ENCODE measurements around the gene FMNL2. TPM values are rescaled to one million over a fixed set of nuclear protein-coding genes. Genes with fewer than 3 reads are reported as not detected.

Gene FMNL2
- total and polyA plus RNA-seq, 2 of the 4 experiments (the other 2 are of a cell fraction), result 10.9 to 11.4 TPM

DNA sequence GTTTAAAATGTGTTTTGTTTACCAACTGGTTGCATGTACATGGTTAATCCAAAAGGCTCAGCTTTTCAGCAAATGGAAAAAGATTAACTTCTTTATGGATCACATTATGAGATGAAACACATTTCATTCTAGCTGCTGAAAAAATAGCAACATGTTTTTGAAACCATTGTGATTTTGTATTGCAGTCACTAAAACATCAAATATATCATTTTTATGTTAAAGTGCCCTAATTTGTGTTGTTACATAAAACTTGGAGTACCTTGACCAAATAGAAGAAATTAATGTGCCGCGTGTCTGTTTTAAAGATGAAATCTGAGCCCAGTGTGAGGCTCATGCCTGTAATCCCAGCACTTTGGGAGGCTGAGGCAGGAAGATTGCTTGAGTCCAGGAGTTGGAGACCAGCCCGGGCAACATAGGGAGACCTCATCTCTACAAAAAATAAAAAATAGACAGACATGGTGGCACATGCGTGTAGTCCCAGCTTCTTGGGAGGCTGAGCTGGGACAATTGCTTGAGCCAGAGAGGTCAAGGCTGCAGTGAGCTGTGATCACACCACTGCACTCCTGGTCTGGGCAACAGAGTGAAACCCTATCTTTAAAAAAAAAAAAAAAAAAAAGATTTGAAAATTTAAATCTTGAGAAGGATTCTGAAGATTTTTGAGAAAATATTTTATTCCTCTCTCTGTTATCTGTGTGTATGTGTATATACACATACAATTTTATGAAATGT lies 96.6 kb downstream of the FMNL2 start:
- ChIA-PET CTCF (interaction anchor here (0.9 kb wide), 1 partner anchor 10 kb away, joined by 3 read pairs; no protein-coding TSS in a partner anchor), POLR2A (ENCODE audit: unreplicated experiment) (no interaction called here)
- Histone ChIP-seq H3K14ac (replicated peaks; ENCODE audit: low read depth, low read length) (no peak overlapping the region), H2AK9ac (replicated peaks; ENCODE audit: low read depth, low read length, poor library complexity) (no peak overlapping the region), H4K5ac (ENCODE audit: low read depth, low read length) (no peak overlapping the region), H3K27me3 (ENCODE audit: control insufficient read depth, insufficient read depth, low read length) (no peaks in the 10 kb centered on the region), H2BK120ac (ENCODE audit: low read depth, low read length) (no peak overlapping the region), H3K9me1 (ENCODE audit: insufficient read depth, low read length) (no peaks in the 10 kb centered on the region), H3K79me1 (ENCODE audit: low read depth in 1 of 2, low read length in 2 of 2) (peaks cover 23 to 41% of the 10 kb centered on the region in 2 experiments), H3K4me3 (ENCODE audit: insufficient read depth, low read depth, low read length) (no peak overlapping the region), H3K18ac (ENCODE audit: low read depth, low read length) (no peak overlapping the region), H3K56ac (ENCODE audit: extremely low read depth, insufficient read depth, low read length) (no peak overlapping the region), H4K20me1 (ENCODE audit: insufficient read depth, low read length) (no peaks in the 10 kb centered on the region), H2AK5ac (ENCODE audit: low read depth, low read length) (no peak overlapping the region), H4K8ac (ENCODE audit: low read depth in 2 of 2, low read length in 2 of 2) (no peak overlapping the region), H3K4me2 (ENCODE audit: low read depth, low read length) (no peak overlapping the region), H3K36me3 (ENCODE audit: control insufficient read depth, insufficient read depth, low read length) (no peaks in the 10 kb centered on the region), H2AFZ (replicated peaks; ENCODE audit: low read length, poor library complexity) (no peak overlapping the region), H3K23ac (ENCODE audit: low read depth, low read length) (no peak overlapping the region), H3K9me3 (ENCODE audit: control insufficient read depth, insufficient read depth, low read length) (no peaks in the 10 kb centered on the region), H3K4ac (ENCODE audit: low read depth, low read length) (no peak overlapping the region), H2BK20ac (ENCODE audit: low read depth, low read length) (no peak overlapping the region), H2BK5ac (ENCODE audit: low read depth, low read length, poor library complexity, severe bottlenecking) (no peak overlapping the region), H4K91ac (ENCODE audit: insufficient read depth, low read depth, low read length) (no peak overlapping the region), H2BK15ac (ENCODE audit: low read depth, low read length) (no peak overlapping the region), H3K9ac (ENCODE audit: low read depth, low read length) (no peak overlapping the region), H3K27ac (ENCODE audit: insufficient read depth, low read length) (no peak overlapping the region), H3K4me1 (ENCODE audit: control insufficient read depth, insufficient read depth, low read length) (no peaks in the 10 kb centered on the region)
- no peak for DNase-seq
- in situ Hi-C loops (cut with MboI; ENCODE audit: low sequenced_read_pairs), result no loop called here
- WGBS, 2 experiments (ENCODE audit: extremely low coverage in 2 of 2, insufficient read length in 1 of 2), result 83% methylated on average over 2 of the region's 4 CpGs; no CpG with 5 or more reads in 1 of the 2 experiments
- TF ChIP-seq NFE2L2 (IDR thresholded peaks at IDR 0.05; ENCODE audit: low read depth, low read length) (no peak), RAD21 (IDR thresholded peaks at IDR 0.05; ENCODE audit: low read length) (no peak), POLR2A (IDR thresholded peaks at IDR 0.05; ENCODE audit: low read depth, low read length) (no peak), CEBPB (IDR thresholded peaks at IDR 0.05; ENCODE audit: low read depth, low read length) (no peak), MAZ (IDR thresholded peaks at IDR 0.05; ENCODE audit: borderline replicate concordance, low read depth, low read length) (no peak), MAFK (IDR thresholded peaks at IDR 0.05; ENCODE audit: low read depth, low read length) (no peak), RCOR1 (IDR thresholded peaks at IDR 0.05; ENCODE audit: insufficient replicate concordance, low read length) (no peak)
- TF ChIP-seq, protein P1, sequence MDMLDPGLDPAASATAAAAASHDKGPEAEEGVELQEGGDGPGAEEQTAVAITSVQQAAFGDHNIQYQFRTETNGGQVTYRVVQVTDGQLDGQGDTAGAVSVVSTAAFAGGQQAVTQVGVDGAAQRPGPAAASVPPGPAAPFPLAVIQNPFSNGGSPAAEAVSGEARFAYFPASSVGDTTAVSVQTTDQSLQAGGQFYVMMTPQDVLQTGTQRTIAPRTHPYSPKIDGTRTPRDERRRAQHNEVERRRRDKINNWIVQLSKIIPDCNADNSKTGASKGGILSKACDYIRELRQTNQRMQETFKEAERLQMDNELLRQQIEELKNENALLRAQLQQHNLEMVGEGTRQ (IDR thresholded peaks at IDR 0.05; ENCODE audit: low read depth, low read length), result no peak
- intact Hi-C loops (cut with micrococcal nuclease), result no loop called here
- dilution Hi-C loops (cut with HindIII; ENCODE audit: low sequenced_read_pairs, unreplicated experiment), result no loop called here
- no peak for ATAC-seq (ENCODE audit: low read depth)
- no TSS peak for BruUV-seq (replicated peaks)

Data from IMR-90 (cell line).